ENCODE data around the gene INHBB.

DNA sequence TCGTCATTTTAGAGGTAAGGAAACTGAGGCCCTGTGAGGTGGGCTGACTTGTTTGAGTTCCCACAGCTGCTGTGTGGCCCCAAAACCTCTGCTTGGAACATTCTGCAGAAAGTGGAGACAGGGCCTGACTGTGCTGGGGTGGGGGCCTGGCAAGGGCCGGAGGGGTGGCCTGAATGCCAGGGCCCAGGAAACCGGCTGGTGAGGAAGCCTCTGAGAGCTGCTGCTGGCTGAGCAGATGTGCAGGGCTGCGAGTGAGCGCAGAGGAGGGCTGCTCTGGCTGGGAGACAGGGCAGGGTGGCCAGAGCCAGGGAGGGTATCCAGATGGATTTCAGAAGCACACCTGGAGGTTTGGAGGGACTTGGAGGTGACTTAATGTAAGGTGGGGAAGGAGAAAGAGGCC lies 29.9 kb upstream of the INHBB start:
- no peak for TF ChIP-seq CTCF (IDR thresholded peaks at IDR 0.05)
- no peak for TF ChIP-seq POLR2A (IDR thresholded peaks at IDR 0.05)
